Endothelial cell of umbilical vein (primary cell): ENCODE data around the gene SOX21.

Source experiments
- FOS ChIP-seq: IDR thresholded peaks from 2 replicates; pipeline ENCODE4 v1.6.1; 2011; ENCODE audit warnings: mild to moderate bottlenecking, low read length, moderate library complexity, borderline replicate concordance; ENCODE audit not compliant: insufficient read depth
- TF ChIP-seq, protein P1 (sequence below), 2 donors: IDR thresholded peaks; 1 replicate in 1 of 2; 2 replicates in 1 of 2; pipeline ENCODE4 v1.5.1; 2011; ENCODE audit warnings: low read length in 2 of 2, mild to moderate bottlenecking in 2 of 2, moderate library complexity in 2 of 2, control low read depth in 1 of 2, inconsistent platforms in 1 of 2, low read depth in 1 of 2; ENCODE audit not compliant: insufficient read depth in 1 of 2; ENCODE audit errors: extremely low read depth in 1 of 2

DNA sequence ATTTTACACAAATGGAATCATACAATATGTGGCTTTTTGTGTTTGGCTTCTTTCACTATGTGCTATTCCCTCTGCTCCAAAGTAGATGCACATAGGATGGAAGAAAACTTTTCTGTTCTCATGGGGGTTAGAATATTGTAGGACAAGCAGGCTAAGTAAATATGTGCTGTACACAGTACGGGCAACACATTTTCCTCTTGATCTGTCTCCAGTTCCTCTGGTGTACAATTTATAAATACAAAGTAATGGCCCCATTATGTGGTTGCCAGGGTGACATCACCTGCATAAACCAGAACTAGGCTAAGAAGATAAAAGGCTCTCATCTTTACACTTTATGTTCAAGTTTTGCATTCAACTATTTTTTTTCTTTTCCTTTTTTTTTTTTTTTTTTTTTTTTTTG is 41.0 kb upstream of the SOX21 start:
- TF ChIP-seq, protein P1, sequence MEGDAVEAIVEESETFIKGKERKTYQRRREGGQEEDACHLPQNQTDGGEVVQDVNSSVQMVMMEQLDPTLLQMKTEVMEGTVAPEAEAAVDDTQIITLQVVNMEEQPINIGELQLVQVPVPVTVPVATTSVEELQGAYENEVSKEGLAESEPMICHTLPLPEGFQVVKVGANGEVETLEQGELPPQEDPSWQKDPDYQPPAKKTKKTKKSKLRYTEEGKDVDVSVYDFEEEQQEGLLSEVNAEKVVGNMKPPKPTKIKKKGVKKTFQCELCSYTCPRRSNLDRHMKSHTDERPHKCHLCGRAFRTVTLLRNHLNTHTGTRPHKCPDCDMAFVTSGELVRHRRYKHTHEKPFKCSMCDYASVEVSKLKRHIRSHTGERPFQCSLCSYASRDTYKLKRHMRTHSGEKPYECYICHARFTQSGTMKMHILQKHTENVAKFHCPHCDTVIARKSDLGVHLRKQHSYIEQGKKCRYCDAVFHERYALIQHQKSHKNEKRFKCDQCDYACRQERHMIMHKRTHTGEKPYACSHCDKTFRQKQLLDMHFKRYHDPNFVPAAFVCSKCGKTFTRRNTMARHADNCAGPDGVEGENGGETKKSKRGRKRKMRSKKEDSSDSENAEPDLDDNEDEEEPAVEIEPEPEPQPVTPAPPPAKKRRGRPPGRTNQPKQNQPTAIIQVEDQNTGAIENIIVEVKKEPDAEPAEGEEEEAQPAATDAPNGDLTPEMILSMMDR (IDR thresholded peaks at IDR 0.05; ENCODE audit: extremely low read depth in 1 of 2, insufficient read depth in 1 of 2, low read depth in 1 of 2, low read length in 2 of 2), result no peak
- TF ChIP-seq FOS, result no peak
